ENCODE data around the gene ZKSCAN5. TPM values are rescaled to one million over a fixed set of nuclear protein-coding genes. Genes with fewer than 3 reads are reported as not detected.
"Not testable (repeated sequence)": the region's sequence is repeated elsewhere in the genome, so short reads cannot be mapped to it uniquely, and the experiment has no call there.

The ZKSCAN5 gene
- total RNA-seq, 1 donor from 2014 or later = 14.0 TPM

DNA sequence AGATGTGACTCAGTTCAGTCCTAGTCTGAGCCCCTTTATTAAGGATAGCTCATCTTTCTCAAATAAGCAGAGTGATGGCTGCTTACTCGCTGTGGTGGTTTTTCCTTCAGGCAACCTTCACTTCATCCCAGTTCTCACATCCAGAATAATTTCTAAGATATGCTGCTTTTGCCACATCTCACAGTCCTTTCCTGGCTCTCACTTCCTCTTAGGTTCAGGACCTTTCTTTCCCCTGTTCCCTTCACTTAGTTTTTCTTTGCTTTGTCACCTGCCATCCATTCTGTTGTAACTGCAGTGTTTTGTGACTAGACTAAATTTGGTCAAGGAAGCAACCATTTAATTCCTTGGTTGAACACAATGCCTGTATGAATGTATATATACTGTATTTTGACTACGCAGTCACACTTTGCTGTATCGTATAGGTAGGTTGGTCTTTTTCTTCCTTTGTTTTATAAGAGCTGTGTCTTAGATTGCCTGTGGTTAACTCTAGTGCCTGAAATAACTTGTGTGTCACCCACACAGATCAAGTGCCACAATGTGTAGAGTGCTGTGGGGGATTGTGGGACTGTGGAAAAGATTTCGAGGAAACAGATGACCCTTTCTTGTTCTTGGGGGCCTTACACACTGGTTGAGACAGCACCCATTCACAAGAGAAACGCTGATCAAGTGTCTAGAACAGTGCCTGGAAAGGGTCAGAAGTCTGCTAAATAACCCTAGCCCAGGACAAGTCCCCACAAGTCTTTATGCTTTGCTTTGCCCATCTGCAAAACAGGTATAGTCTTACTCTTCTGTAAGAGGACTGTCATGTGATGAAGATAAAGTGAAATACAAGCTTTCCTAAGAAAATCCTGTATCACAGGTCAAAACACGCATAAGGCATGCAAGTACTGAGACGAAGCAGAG lies 56.6 kb downstream of the ZKSCAN5 start:
- peaks cover 37% of the 10 kb centered on the region for H3K36me3 Mint-ChIP-seq
- H3K9me3 Mint-ChIP-seq = no peaks in the 10 kb centered on the region
- peaks cover 20% of the 10 kb centered on the region for H3K4me1 Mint-ChIP-seq (ENCODE audit: unreplicated experiment)
- H3K27me3 Mint-ChIP-seq = no peaks in the 10 kb centered on the region
- peak overlapping the region; percentile 96 for H3K4me3 Mint-ChIP-seq
- peak overlapping the region; percentile 94 for H3K27ac Mint-ChIP-seq
- DNase-seq (ENCODE audit: extremely low spot score, unreplicated experiment) = no peak
- TF ChIP-seq, protein P1, sequence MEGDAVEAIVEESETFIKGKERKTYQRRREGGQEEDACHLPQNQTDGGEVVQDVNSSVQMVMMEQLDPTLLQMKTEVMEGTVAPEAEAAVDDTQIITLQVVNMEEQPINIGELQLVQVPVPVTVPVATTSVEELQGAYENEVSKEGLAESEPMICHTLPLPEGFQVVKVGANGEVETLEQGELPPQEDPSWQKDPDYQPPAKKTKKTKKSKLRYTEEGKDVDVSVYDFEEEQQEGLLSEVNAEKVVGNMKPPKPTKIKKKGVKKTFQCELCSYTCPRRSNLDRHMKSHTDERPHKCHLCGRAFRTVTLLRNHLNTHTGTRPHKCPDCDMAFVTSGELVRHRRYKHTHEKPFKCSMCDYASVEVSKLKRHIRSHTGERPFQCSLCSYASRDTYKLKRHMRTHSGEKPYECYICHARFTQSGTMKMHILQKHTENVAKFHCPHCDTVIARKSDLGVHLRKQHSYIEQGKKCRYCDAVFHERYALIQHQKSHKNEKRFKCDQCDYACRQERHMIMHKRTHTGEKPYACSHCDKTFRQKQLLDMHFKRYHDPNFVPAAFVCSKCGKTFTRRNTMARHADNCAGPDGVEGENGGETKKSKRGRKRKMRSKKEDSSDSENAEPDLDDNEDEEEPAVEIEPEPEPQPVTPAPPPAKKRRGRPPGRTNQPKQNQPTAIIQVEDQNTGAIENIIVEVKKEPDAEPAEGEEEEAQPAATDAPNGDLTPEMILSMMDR (conservative IDR thresholded peaks at IDR 0.05) = no peak

DNA sequence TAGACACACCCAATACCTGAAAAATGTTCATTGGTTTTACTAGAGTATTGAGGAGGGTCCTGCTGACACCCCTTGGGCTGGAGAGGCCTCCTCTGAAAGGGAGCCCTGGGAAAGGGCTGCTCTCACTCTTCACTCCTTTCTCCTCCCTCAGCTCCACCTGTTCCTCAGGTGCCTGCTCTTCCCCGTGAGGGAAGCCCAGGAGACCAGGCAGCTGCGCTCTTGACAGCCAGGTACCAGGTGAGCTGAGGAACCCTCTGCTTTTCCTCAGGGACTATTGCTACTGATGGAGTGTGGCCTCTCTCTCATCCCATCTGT lies 57.2 kb downstream of the ZKSCAN5 start:
- peak overlapping the region; percentile 96 for H3K4me3 Mint-ChIP-seq
- peaks cover 20% of the 10 kb centered on the region for H3K4me1 Mint-ChIP-seq (ENCODE audit: unreplicated experiment)
- TF ChIP-seq, protein P1 (conservative IDR thresholded peaks at IDR 0.05) = no peak
- no peaks in the 10 kb centered on the region for H3K27me3 Mint-ChIP-seq
- no peak for DNase-seq (ENCODE audit: extremely low spot score, unreplicated experiment)
- H3K36me3 Mint-ChIP-seq = peaks cover 37% of the 10 kb centered on the region
- H3K9me3 Mint-ChIP-seq = no peaks in the 10 kb centered on the region
- peak overlapping the region; percentile 94 for H3K27ac Mint-ChIP-seq

DNA sequence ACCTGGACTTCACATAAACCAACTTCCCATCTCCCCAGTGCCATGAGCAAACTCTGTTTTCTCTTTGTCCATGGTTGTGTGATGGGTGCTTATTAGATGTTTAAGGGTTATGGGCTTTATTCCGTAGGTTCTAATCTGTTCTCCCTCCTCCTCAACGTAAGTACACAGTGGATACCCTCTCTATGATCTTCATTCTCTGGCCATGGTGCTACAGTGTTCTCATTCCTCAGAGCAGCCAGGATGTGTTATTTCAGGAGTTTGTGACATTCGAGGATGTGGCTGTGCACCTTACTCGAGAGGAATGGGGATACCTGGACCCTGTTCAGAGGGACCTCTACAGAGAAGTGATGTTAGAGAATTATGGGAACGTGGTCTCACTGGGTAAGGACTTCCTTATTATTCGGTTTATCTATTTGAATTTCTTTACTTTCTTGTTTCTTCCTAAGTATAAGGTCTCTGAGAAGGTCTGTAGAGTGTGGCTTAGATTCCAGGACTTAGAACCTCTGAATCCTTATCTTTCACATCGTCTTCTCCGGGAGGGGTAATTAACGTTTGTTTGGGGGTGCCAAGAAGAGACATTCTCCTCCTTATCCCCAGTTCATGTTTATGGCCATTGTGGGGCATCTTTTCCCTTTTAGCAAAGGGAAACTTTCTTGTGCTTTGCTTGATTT lies 57.8 kb downstream of the ZKSCAN5 start:
- TF ChIP-seq, protein P1 (conservative IDR thresholded peaks at IDR 0.05) = no peak
- H3K27ac Mint-ChIP-seq = peak overlapping the region; percentile 94
- H3K4me1 Mint-ChIP-seq (ENCODE audit: unreplicated experiment) = peaks cover 17% of the 10 kb centered on the region
- H3K27me3 Mint-ChIP-seq = no peaks in the 10 kb centered on the region
- H3K9me3 Mint-ChIP-seq = no peaks in the 10 kb centered on the region
- no peak for DNase-seq (ENCODE audit: extremely low spot score, unreplicated experiment)
- H3K36me3 Mint-ChIP-seq = peaks cover 37% of the 10 kb centered on the region
- H3K4me3 Mint-ChIP-seq = peak overlapping the region; percentile 47

DNA sequence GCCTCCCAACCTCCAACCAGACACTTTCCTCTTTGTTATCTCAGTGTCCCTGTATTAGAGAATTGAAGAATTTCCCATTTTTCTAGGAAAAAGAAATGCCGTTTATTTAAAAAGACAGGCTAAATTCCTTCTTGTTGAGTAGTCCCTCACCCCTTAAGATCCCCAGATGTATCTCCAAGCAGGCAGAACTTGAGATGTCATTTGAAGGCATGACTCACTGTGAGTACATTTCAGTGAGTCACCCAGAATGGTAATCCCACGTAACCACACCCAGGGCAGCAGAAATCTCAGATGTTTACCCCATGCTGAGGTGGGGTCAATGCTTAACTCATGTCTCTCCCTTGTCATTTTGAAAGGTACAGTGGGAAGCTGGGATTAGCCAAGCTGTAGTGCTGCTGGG lies 58.4 kb downstream of the ZKSCAN5 start:
- peaks cover 11% of the 10 kb centered on the region for H3K4me1 Mint-ChIP-seq (ENCODE audit: unreplicated experiment)
- no peaks in the 10 kb centered on the region for H3K27me3 Mint-ChIP-seq
- DNase-seq (ENCODE audit: extremely low spot score, unreplicated experiment) = no peak
- TF ChIP-seq, protein P1 (conservative IDR thresholded peaks at IDR 0.05) = no peak
- peak overlapping the region; percentile 47 for H3K4me3 Mint-ChIP-seq
- H3K27ac Mint-ChIP-seq = peak overlapping the region; percentile 94
- H3K36me3 Mint-ChIP-seq = peaks cover 35% of the 10 kb centered on the region
- no peaks in the 10 kb centered on the region for H3K9me3 Mint-ChIP-seq

DNA sequence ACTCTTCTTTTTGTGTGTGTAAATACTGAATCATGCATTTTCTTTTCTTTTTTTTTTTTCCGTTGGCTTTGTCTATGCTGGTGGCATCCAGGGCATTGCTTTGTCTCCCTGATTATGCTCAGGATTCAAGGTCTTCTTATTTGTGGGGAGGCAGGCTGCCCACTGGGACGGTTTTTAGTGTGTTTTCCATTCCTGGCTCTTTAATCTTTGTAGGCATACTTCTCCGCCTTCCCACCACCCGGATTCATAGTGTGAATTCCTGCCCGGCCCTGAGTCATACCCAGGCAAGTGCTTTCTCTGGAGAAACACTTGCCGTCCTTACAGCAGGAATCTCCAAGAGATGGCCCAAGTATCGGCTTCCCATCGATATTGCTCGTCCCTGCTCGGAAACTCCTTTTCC lies 59.2 kb downstream of the ZKSCAN5 start:
- peak overlapping the region; percentile 48 for H3K4me3 Mint-ChIP-seq

DNA sequence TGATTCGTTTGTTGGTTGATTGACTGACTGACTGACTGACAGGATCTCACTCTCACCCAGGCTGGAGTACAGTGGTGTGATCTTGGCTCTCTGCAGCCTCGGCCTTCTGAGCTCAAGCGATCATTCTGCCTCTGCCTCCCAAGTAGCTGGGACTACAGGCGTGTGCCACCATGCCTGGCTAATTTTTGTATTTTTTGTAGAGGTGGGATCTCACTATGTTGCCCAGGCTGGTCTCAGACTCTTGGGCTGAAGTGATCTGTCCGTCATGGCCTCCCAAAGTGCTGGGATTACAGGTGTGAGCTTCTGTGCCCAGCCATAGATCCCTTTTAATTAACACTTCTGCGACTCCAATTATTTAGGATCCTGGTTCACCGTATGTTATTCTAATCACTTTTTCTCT lies 64.3 kb downstream of the ZKSCAN5 start:
- H3K9me3 Mint-ChIP-seq; H3K27me3 Mint-ChIP-seq; DNase-seq (ENCODE audit: extremely low spot score, unreplicated experiment); H3K4me1 Mint-ChIP-seq (ENCODE audit: unreplicated experiment); H3K4me3 Mint-ChIP-seq; H3K27ac Mint-ChIP-seq: not testable (repeated sequence)
- peaks cover 39% of the 10 kb centered on the region for H3K36me3 Mint-ChIP-seq

More for the DNA sequence above, 59.2 kb downstream of the ZKSCAN5 start:
- TF ChIP-seq, protein P1 (conservative IDR thresholded peaks at IDR 0.05) = no peak
- no peaks in the 10 kb centered on the region for H3K9me3 Mint-ChIP-seq
- peak overlapping the region; percentile 73 for H3K27ac Mint-ChIP-seq
- H3K4me1 Mint-ChIP-seq (ENCODE audit: unreplicated experiment) = peaks cover 8% of the 10 kb centered on the region
- no peak for DNase-seq (ENCODE audit: extremely low spot score, unreplicated experiment)
- H3K27me3 Mint-ChIP-seq = no peaks in the 10 kb centered on the region
- H3K36me3 Mint-ChIP-seq = peaks cover 32% of the 10 kb centered on the region
